Middle frontal gyrus (tissue), 1 donor: ENCODE data around the gene SPTLC1.
A peak's percentile ranks its signal among the peaks of the same experiment; 100 is the strongest.
"Not testable (repeated sequence)": the region's sequence is repeated elsewhere in the genome, so short reads cannot be mapped to it uniquely, and the experiment has no call there.

Source experiments
- DNase-seq: peaks from one replicate; pipeline ENCODE4 v3.0.0-alpha.2; 2015; ENCODE audit warnings: low spot score; ENCODE audit errors: extremely low spot score

SPTLC1 gene

GRCh38 chr9:92140754-92141143 is 25.5 kb upstream of the SPTLC1 start:
- DNase-seq: no peak

DNA sequence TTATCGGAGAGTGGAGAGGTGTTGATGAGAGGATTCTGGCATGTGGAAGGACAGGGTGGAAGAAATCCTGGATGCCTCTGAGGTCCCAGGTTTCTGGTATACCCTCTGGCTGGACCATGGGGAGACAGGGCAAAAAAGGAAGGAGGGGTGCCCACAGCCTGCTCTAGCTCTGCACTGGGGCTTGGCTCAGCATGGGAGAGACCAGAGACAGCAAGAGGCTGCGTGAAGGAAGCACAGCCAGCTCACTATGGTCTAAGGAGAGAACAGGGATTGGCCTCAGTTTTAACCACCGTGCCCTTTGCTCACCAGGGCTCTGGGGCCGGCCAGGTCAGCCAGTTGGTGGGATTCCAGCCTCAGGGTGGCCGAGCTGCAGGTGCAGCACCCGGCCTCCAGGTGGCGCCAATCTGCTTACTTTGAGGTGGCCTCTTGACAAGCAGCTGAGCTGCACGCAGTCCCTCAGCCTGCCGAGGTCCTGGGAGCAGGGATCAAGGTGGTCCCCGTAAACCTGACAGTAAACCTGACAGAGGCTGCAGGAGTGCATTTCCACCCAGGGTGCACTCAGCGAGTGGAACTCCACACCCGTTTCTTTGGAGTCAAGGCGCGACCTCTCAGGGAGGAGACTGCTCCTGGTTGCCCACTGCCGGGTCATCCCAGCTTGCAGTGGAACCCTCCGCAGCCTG is 25.0 kb upstream of the SPTLC1 start:
- DNase-seq: no peak

- DNase-seq: not testable (repeated sequence)
Observed at GRCh38 chr9:92138960-92139540, 23.8 kb upstream of the SPTLC1 start.

DNA sequence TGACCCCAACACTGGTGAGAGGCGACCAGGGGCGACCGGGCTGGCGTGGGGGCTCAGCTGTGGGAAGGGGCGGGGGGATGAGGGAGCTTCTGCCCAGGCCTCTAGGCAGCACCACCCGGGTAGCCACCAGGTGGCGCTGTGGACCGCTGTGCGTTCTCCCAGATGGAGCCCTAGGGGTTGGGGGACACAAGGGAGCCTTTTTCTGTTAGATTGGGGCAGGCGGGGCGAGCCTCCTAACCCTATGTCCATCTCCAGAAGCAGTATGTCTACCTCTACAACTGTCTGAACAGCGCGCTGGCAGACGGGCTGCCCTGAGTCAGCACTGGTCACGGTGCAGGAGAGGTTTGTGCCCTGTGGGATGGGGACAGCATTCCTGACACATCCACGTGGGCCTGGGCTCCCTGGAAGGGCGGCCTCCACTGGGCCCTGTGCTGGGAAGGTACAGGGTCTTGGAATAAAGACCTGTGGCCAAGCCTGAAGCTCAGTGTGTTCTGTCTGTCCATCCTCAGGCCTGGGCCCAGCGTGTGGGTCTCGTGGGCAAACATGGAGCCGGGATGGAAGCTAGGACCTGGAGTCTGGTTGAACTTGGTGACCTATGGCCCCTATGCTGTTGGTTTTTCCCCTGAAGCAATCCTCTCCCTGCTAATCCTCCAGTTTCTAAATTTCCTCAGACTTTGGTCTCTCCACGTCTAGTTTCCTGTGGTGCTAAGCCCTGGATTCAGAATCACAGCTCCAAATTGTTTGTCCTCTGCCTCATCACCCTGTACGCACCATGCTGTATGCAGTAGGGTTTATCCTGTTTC is 23.1 kb upstream of the SPTLC1 start:
- no peak for DNase-seq

DNA sequence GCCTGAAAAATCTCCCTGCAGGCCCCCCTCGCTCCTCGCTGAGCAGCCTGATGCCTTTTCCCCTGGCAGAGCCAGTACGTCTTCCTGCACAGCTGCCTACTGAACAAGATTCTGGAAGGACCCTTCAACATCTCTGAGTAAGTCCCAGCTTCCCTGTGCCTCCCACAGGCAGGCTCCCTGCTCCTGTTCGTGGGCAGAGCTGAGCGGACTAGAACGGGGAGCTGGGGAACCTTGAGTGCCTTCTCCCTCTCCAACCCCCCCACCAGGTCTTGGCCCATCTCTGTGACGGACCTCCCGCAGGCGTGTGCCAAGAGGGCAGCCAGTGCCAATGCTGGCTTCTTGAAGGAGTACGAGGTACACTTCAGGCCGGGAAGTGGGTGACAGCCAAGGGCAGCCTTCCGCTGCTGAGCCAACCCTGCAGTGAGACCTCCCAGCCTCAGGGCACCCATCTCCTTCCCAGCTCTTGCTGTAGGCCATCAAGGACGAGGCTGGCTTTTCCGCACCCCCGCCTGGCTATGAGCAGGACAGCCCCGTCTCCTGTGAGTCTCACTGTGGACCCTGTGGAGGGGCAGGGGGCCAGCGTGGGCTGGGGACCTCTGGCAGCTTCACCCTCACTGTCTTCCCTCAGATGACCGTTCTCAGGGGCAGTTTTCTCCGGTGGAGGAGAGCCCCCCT is 21.1 kb upstream of the SPTLC1 start:
- DNase-seq: no peak

DNA sequence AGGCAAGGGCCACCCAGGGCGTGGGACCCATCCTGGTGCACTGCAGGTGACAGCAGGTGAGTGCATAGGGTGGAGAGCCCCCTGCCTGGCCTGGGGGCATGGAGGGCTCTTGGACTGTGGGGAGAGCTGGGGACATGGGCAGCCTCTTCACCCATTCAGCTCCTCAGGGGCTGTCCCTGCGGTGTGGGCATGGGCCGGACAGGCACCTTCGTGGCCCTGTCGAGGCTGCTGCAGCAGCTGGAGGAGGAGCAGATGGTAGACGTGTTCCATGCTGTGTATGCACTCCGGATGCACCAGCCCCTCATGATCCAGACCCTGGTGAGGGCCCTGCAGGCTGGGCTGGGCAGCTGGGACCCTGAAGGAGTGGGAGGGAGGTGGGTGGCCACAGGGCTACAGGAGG is 20.4 kb upstream of the SPTLC1 start:
- no peak for DNase-seq

GRCh38 chr9:92133949-92134604 is 18.9 kb upstream of the SPTLC1 start:
- peak; percentile 13 for DNase-seq

GRCh38 chr9:92132913-92133312 is 17.7 kb upstream of the SPTLC1 start:
- not testable (repeated sequence) for DNase-seq

DNA sequence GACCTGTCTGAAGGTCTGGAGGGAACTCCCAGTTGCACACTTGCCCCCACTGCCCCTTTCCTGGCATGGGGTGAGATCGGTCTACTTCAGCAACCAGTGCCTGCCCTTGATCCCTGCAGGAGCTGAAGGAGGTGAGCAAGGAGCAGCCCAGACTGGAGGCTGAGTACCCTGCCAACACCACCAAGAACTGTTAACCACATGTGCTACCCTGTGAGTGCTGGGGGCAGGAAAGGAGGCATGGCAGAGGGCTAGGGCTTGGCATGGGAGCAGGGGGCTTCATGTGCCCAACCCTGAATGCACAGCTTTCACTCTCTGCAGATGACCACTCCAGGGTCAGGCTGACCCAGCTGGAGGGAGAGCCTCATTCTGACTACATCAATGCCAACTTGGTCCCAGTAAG is 17.3 kb upstream of the SPTLC1 start:
- DNase-seq: no peak

- no peak for DNase-seq
Observed at GRCh38 chr9:92122800-92123199, 7.6 kb upstream of the SPTLC1 start.

DNA sequence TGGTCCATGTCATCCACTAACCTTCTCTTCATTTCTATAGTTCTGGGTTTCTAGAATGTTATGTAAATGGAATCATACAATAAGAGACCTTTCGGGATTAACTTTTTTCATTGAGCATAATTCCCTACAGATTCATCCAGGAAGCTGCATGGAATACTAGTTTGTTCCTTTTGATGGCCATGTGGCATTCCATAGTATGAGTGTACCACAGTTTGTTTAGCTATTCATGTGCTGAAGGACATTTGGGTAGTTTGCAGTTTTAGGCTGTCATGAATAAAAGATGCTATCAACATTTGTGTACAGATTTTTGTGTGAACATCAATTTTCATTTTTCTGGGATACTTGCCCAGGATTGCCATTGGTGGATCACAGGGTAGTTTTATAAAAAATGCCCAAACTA is 6.8 kb upstream of the SPTLC1 start:
- DNase-seq: no peak

GRCh38 chr9:92121265-92121664 is 6.1 kb upstream of the SPTLC1 start:
- no peak for DNase-seq

GRCh38 chr9:92120138-92120537 is 4.9 kb upstream of the SPTLC1 start:
- DNase-seq: no peak

GRCh38 chr9:92119586-92119985 is 4.4 kb upstream of the SPTLC1 start:
- DNase-seq: no peak

DNA sequence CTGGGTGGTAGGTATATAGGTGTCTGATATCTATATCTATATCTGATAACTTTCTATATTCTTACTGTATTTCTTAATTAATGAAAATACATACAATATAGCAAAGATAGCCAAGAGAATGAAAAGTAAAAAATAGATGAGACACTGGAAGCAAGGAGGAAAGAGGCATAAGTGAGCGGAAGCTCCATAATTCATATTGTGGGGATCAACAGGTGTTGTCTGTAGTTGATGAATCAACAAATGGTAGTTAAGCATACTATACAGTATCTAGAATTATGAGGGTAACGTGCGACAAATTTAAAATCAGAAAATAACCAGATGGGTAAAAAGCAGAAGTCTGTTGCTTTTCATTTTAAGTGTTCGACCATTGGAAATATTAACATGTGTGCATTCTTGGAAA is 7.1 kb downstream of the SPTLC1 start:
- no peak for DNase-seq

- not testable (repeated sequence) for DNase-seq
Observed at GRCh38 chr9:92105446-92106225, 9.6 kb downstream of the SPTLC1 start.

DNA sequence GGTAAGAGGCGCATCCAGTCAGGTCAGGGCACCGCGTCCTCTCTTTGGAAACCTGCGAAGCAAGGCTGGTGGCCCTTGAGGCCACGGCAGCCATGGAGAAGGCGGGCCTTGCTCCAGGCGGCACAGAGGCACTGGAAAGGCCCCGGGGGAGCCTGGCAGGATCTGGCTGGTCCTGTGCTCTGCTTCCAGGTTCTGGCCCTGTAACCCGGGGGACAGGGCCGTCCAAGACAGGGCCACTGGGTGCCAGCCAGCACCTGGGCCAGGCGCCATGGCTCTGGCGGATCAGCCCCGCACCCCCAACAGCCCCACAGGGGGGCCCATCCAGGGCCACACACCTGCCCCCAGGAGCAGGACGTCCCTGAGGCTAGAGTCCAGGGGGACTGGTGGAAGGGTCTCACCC is 11.6 kb downstream of the SPTLC1 start:
- not testable (repeated sequence) for DNase-seq

DNA sequence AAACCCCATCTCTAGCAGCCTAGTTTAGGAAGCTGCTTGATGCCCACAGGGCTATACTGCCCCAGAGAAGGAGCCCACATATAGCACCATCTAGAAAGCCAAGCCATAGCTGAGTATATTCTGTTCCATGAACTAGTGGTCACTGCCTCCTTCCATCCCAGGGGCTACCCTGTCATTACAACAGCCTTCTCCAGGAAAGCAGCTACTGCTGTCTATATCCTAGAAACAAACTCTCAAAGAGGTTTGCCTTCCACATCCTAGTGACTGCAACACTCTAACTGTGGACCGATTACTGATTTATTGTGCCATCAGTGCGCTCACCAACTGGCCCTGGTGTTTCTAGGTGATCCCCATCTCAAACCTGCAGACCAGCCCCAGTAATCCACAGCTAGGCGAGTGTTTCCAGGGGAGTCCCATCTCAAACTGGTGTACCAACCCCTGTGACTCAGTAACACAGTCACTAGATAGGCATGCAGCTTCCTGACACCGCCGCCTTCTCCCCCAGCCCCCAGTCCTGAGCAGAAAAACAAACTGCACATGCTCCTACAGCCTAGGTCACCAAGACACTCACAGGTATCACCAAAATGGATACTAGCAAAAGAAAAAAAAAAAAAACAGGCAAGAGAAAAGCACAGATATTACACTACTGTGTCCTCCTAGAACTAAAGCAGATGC is 14.8 kb downstream of the SPTLC1 start:
- no peak for DNase-seq

- no peak for DNase-seq
Observed at GRCh38 chr9:92098638-92099037, 16.6 kb downstream of the SPTLC1 start.

- peak; percentile 40 for DNase-seq
Observed at GRCh38 chr9:92097997-92098482, 17.2 kb downstream of the SPTLC1 start.
